Stimulated activated CD8-positive, alpha-beta memory T cell treated with anti-CD3 and anti-CD28 coated beads, Interleukin-4, amount 100 ng/mL, for 4 hours (primary cell): ENCODE data around the gene FDXACB1.
A peak's percentile ranks its signal among the peaks of the same experiment; 100 is the strongest.
"Not testable (repeated sequence)": the region's sequence is repeated elsewhere in the genome, so short reads cannot be mapped to it uniquely, and the experiment has no call there.

Experiments
- DNase-seq, 2 donors: peaks; one replicate each; pipeline ENCODE4 v3.0.0-alpha.2; 2020; ENCODE audit warnings: low read depth in 2 of 2, low spot score in 1 of 2

The FDXACB1 gene

GRCh38 chr11:111909378-111909777 is 30.4 kb upstream of the FDXACB1 start:
- no peak for DNase-seq

- no peak for DNase-seq
These were observed 29.8 kb upstream of the FDXACB1 start for GRCh38 chr11:111908639-111909305.

- DNase-seq, result no peak
These were observed 27.7 kb upstream of the FDXACB1 start for GRCh38 chr11:111906680-111907079.

GRCh38 chr11:111905411-111905810 is 26.4 kb upstream of the FDXACB1 start:
- DNase-seq, result no peak

- no peak for DNase-seq
These were observed 7.9 kb upstream of the FDXACB1 start for GRCh38 chr11:111886844-111887243.

GRCh38 chr11:111886032-111886431 is 7.1 kb upstream of the FDXACB1 start:
- no peak for DNase-seq

- DNase-seq, result not testable (repeated sequence)
These were observed 6.1 kb upstream of the FDXACB1 start for GRCh38 chr11:111885053-111885452.

- no peak for DNase-seq
These were observed 3.2 kb upstream of the FDXACB1 start for GRCh38 chr11:111882202-111882601.

GRCh38 chr11:111879637-111879960 is 634 bp upstream of the FDXACB1 start:
- DNase-seq, result no peak

- DNase-seq, result no peak
These were observed 548 bp downstream of the FDXACB1 start for GRCh38 chr11:111878385-111878848.

GRCh38 chr11:111871693-111872161 is 7.2 kb downstream of the FDXACB1 start:
- no peak for DNase-seq

- DNase-seq, result peak; percentile 77 to 86
These were observed 7.9 kb downstream of the FDXACB1 start, which contains the start of gene ALG9 for GRCh38 chr11:111870886-111871692. TSS of gene ALG9 (minus strand) at chr11:111871581. CDS start at chr11:111871482, 99 bp downstream.

GRCh38 chr11:111870522-111870885 is 8.5 kb downstream of the FDXACB1 start:
- DNase-seq, result no peak

GRCh38 chr11:111870113-111870512 is 8.9 kb downstream of the FDXACB1 start:
- no peak for DNase-seq

- DNase-seq, result no peak
These were observed 18.7 kb downstream of the FDXACB1 start for GRCh38 chr11:111860257-111860656.

- DNase-seq, result no peak
These were observed 23.5 kb downstream of the FDXACB1 start for GRCh38 chr11:111855506-111855905.

GRCh38 chr11:111852103-111852502 is 26.9 kb downstream of the FDXACB1 start:
- no peak for DNase-seq

- DNase-seq, result no peak
These were observed 27.3 kb downstream of the FDXACB1 start for GRCh38 chr11:111851636-111852035.

GRCh38 chr11:111851067-111851466 is 27.9 kb downstream of the FDXACB1 start:
- no peak for DNase-seq

- DNase-seq, result no peak
These were observed 29.3 kb downstream of the FDXACB1 start for GRCh38 chr11:111849631-111850030.

GRCh38 chr11:111846636-111847035 is 32.3 kb downstream of the FDXACB1 start:
- no peak for DNase-seq

- DNase-seq, result no peak
These were observed 32.9 kb downstream of the FDXACB1 start for GRCh38 chr11:111846063-111846462.
